Hippocampal formation (tissue), 2 donors: ENCODE results near the gene TGFBI.
"Not testable (repeated sequence)": the region's sequence is repeated elsewhere in the genome, so short reads cannot be mapped to it uniquely, and the experiment has no call there.

ENCODE experiments used
- DNase-seq, 2 donors: peaks; one replicate each; lab custom pipeline; 2025; lab: John Stamatoyannopoulos, UW

TGFBI gene

GRCh38 chr5:136026636-136027035 is 2.2 kb upstream of the TGFBI start:
- DNase-seq = no peak

GRCh38 chr5:136027311-136027710 is 1.5 kb upstream of the TGFBI start:
- no peak for DNase-seq

GRCh38 chr5:136028090-136028489 is 698 bp upstream of the TGFBI start:
- no peak for DNase-seq

GRCh38 chr5:136030252-136030651 is 1.5 kb downstream of the TGFBI start:
- DNase-seq = no peak

- DNase-seq = no peak
Observed at GRCh38 chr5:136030956-136031611, 2.3 kb downstream of the TGFBI start.

- no peak for DNase-seq
Observed at GRCh38 chr5:136031711-136032110, 2.9 kb downstream of the TGFBI start.

GRCh38 chr5:136032564-136032963 is 3.8 kb downstream of the TGFBI start:
- DNase-seq = no peak

GRCh38 chr5:136033234-136033633 is 4.4 kb downstream of the TGFBI start:
- no peak for DNase-seq

- DNase-seq = no peak
Observed at GRCh38 chr5:136033848-136034247, 5.1 kb downstream of the TGFBI start.

GRCh38 chr5:136034492-136034891 is 5.7 kb downstream of the TGFBI start:
- DNase-seq = no peak

GRCh38 chr5:136034984-136035383 is 6.2 kb downstream of the TGFBI start:
- no peak for DNase-seq

GRCh38 chr5:136035837-136036236 is 7.0 kb downstream of the TGFBI start:
- DNase-seq = no peak

- DNase-seq = no peak
Observed at GRCh38 chr5:136036293-136036911, 7.6 kb downstream of the TGFBI start.

GRCh38 chr5:136037001-136037705 is 8.4 kb downstream of the TGFBI start:
- no peak for DNase-seq

- no peak for DNase-seq
Observed at GRCh38 chr5:136038635-136039034, 9.8 kb downstream of the TGFBI start.

- DNase-seq = no peak
Observed at GRCh38 chr5:136039202-136039601, 10.4 kb downstream of the TGFBI start.

GRCh38 chr5:136040746-136041415 is 12.1 kb downstream of the TGFBI start:
- no peak for DNase-seq

- DNase-seq = no peak
Observed at GRCh38 chr5:136042156-136042555, 13.4 kb downstream of the TGFBI start.

GRCh38 chr5:136042665-136043121 is 13.9 kb downstream of the TGFBI start:
- no peak for DNase-seq

- no peak for DNase-seq
Observed at GRCh38 chr5:136043551-136043950, 14.8 kb downstream of the TGFBI start.

- no peak for DNase-seq
Observed at GRCh38 chr5:136043968-136044610, 15.3 kb downstream of the TGFBI start.

- DNase-seq = not testable (repeated sequence)
Observed at GRCh38 chr5:136045026-136045425, 16.2 kb downstream of the TGFBI start.
